ENCODE measurements around the gene PRIMPOL.

DNA sequence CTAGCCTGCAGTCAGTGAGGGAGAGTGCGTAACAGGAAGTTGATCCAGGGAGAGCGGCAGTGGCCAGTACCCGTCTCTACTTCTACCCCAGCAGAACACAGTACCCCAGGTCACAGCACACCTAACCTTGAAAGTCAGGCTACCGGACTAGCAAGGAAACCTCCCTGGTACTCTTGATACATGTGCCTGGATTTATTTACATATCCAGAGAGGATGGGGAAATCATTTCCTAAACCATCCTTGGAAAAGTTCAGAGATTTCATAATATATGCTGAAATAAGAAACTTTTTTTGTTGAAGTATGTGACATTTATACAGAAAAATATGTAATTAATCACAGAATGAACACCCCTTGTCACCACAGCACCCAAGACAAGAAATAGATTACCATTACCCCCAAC, 24.5 kb downstream of the PRIMPOL start:
- TF ChIP-seq EP300 (IDR thresholded peaks at IDR 0.05) (no peak), POLR2A (IDR thresholded peaks at IDR 0.05; ENCODE audit: low read depth) (no peak), POLR2AphosphoS5 (IDR thresholded peaks at IDR 0.05) (no peak)
- TF ChIP-seq, protein P1, sequence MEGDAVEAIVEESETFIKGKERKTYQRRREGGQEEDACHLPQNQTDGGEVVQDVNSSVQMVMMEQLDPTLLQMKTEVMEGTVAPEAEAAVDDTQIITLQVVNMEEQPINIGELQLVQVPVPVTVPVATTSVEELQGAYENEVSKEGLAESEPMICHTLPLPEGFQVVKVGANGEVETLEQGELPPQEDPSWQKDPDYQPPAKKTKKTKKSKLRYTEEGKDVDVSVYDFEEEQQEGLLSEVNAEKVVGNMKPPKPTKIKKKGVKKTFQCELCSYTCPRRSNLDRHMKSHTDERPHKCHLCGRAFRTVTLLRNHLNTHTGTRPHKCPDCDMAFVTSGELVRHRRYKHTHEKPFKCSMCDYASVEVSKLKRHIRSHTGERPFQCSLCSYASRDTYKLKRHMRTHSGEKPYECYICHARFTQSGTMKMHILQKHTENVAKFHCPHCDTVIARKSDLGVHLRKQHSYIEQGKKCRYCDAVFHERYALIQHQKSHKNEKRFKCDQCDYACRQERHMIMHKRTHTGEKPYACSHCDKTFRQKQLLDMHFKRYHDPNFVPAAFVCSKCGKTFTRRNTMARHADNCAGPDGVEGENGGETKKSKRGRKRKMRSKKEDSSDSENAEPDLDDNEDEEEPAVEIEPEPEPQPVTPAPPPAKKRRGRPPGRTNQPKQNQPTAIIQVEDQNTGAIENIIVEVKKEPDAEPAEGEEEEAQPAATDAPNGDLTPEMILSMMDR (IDR thresholded peaks at IDR 0.05) = no peak

All from esophagus muscularis mucosa (tissue), 4 donors.